Head of caudate nucleus (tissue), 42 donors: ENCODE data around the gene GPC6.
"Not testable (repeated sequence)": the region's sequence is repeated elsewhere in the genome, so short reads cannot be mapped to it uniquely, and the experiment has no call there.

Experiments
- DNase-seq, 42 donors: peaks; one replicate each; pipeline versions ENCODE4 v3.0.0 to v3.0.0-alpha.2; 2020 to 2021; ENCODE audit warnings: mixed read lengths in 7 of 42
- intact Hi-C: fragments of 100-400 bp; cut with DNase I; formaldehyde crosslinking; loops from one replicate; pipeline ENCODE4 v1.15.0; 2022

GPC6 gene

GRCh38 chr13:93304868-93305613 is 78.4 kb downstream of the GPC6 start:
- DNase-seq: no peak
- intact Hi-C loops: no loop called here

GRCh38 chr13:93305886-93306285 is 79.3 kb downstream of the GPC6 start:
- intact Hi-C loops: no loop called here
- DNase-seq: no peak

- intact Hi-C loops: no loop called here
- DNase-seq: no peak
These were observed 80.5 kb downstream of the GPC6 start for GRCh38 chr13:93307136-93307535.

GRCh38 chr13:93307651-93308050 is 81.0 kb downstream of the GPC6 start:
- no peak for DNase-seq
- intact Hi-C loops: no loop called here

DNA sequence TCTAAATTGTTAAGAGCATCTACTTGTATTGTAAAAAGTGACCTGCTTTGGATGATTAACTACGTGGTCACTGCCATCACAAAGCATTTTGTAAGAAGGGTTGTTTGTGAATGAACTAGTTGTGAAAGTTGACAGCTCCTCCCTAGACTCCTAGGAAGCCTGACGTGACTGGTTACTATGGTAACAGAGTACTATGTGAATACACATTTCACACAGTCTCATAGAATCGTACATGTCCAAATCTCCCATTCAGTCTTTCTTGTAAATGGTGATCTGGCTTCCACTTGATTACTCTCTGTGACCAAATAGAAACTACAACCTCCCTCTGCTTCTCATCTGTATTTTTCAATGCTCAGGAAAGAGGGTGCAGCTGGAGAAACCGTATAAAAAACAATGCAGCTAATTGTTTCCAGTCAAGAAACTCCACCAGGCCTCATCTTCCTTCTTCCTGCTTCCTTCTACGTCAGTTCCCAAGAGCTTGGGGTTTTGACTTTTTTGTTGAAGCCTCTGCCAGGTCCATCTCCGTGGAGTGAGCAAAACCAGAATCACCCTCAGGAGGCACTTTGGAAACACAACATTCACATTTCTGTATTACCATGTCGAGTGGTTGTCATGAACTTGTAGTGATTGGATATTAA is 83.4 kb downstream of the GPC6 start:
- intact Hi-C loops: no loop called here
- DNase-seq: peak in 3 of 42 donors; percentile 4 to 17 (median 8)

DNA sequence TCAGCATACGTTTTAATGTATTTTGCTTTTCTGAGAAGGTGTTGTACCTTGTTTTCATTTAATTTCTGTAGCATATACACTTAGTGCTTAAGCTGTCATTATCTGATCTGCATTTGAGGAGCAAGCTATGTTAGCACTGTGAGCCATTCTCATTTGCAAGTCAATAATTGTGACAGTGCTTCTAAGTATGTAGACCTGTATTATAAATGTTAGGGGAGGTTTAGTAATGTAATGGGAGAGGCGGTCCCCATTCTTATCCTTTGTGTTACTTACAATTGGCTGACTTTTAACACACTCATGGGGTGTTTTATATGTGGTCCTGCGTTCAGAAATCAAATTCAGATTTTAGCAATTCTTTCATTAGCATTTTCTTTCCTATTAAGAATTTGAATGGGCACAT is 90.2 kb downstream of the GPC6 start:
- intact Hi-C loops: no loop called here
- DNase-seq: no peak

- DNase-seq: no peak
- intact Hi-C loops: no loop called here
These were observed 92.1 kb downstream of the GPC6 start for GRCh38 chr13:93318534-93319254.

GRCh38 chr13:93320942-93321341 is 94.3 kb downstream of the GPC6 start:
- intact Hi-C loops: no loop called here
- no peak for DNase-seq

GRCh38 chr13:93323880-93324279 is 97.3 kb downstream of the GPC6 start:
- intact Hi-C loops, DNase-seq: not testable (repeated sequence)

DNA sequence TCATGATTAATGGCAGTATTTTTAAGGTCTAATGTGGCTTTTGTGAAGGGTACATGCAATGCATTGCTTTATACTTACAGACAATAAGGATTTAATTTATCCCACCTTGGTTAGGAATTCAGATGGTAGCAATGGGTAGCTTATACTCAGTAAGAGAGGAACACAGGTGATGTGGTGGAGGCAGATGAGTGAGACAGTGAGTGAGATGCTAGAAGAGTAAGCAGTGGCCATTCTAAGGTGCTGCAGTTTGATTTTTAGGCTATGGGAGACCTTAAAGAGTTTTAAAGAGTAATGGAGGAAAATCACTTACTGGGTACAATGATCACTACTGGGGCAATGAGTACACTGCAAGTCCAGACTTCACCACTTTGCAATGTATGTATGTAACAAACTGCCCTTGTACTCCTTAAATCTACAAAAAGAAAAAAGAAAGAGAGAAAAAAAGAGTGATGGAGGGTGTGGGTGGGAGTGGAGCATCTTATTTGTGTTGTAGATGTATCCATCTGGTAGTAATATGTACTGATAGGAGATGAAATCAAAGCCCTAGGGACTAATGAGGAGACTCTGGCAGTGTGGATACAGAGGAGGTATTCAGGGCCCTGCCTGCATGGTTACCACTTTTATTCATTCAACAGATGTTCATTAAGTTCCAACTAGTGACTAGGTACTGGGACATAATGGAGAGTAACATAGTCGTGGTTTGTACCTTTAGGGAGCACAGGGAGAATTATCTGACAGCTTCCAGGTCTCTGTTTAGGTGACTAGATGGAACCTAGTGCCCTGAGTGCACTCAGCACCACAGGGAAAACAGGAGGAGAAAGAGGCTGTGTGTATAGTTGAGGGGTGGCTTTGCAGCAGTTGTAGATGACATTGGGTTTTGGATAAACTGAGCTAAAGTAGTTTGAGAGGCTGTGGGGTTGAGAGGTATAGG is 99.0 kb downstream of the GPC6 start:
- intact Hi-C loops: no loop called here
- no peak for DNase-seq

- DNase-seq: no peak
- intact Hi-C loops: no loop called here
These were observed 99.7 kb downstream of the GPC6 start for GRCh38 chr13:93326234-93326811.

DNA sequence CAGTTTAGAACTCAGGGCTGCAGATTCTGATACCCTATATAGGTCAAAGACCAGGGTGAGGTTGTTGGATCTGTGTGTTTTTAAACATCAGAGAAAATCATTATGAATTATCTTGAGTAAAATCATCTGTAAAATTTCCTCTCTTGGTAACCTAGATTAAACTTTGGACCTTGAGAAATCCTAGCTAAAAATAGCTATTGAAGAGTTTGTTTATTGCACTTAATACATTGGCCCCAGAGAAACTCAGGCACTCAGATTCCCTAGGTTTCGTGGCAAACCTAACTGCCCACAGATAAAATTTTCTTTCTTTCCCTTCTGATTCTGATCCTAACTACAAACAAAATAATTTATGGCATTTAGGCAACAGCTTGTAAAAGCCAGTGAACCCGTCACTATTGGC is 102.3 kb downstream of the GPC6 start:
- DNase-seq: no peak
- intact Hi-C loops: no loop called here

DNA sequence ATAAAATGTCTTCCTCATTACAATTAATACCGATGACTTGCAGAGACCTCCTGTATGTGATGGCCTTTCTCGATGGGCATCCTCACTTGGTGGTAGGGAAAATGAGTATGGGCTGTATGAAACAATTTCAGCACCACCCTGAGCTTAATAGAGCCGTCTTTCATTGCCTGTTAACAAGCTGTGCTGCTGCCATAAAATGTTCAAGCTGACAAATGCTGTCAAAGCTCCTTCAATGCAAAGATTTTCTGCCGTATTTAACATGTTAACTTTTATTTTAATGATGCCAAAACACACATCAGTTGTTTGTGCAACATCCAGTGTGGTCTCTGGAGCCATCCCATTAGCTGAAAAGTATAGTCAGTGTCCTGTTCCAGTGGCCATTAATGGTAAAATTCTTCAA is 110.1 kb downstream of the GPC6 start:
- no peak for DNase-seq

GRCh38 chr13:93338030-93338429 is 111.4 kb downstream of the GPC6 start:
- DNase-seq: no peak
- intact Hi-C loops: no loop called here

More for the DNA sequence above, 110.1 kb downstream of the GPC6 start:
- intact Hi-C loops: no loop called here

DNA sequence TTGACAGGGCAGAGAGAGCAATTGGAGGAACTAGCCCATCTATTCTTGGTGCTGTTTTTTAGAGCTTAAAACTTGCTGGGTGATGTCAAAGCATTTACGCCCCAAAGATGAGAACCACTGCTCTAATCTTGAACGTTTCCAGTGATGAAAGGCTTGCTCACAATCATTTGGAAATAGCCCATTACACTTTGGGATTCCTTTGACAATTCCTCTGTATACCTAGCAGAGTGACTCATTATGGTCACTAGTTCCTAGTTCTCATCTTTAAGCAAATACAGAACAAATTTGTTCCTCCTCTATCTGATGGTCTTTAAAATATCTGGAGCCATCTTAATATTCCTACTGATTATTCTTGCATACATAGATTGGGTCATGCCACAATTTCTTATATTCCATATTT is 112.3 kb downstream of the GPC6 start:
- DNase-seq: no peak
- intact Hi-C loops: no loop called here

- no peak for DNase-seq
- intact Hi-C loops: no loop called here
These were observed 112.9 kb downstream of the GPC6 start for GRCh38 chr13:93339550-93339949.

GRCh38 chr13:93341517-93341916 is 114.9 kb downstream of the GPC6 start:
- no peak for DNase-seq
- intact Hi-C loops: no loop called here

DNA sequence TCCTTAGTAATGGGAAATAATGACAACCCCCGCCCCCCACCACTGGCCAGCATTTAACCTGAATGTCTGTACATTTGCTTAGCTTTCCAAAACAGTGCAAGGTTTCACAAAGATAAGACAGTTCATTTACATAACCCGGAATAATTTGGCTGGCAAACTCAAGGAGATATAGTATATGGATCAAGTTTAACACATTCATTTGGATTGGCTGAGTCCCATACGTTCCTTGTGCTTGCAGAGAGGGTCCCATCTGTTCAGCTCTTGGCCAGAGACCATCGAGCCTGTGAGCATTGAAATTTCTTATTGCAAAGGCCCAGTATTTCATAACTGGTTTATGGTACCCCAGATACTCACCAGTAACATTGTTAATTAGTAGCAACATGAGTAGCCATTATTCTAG is 116.5 kb downstream of the GPC6 start:
- intact Hi-C loops: no loop called here
- no peak for DNase-seq
